Measurements from ENCODE around the gene SLC25A19.
A peak's percentile ranks its signal among the peaks of the same experiment; 100 is the strongest.

SLC25A19 gene

GRCh38 chr17:75242461-75243042 lies 46.7 kb downstream of the SLC25A19 start:
- H3K4me3 ChIP-seq (ENCODE audit: low read depth, low read length), result no peak overlapping the region
- TF ChIP-seq CTCF (IDR thresholded peaks at IDR 0.05; ENCODE audit: borderline replicate concordance, insufficient read depth, low read depth, low read length), result no peak

- no peak overlapping the region for H3K4me3 ChIP-seq (ENCODE audit: low read depth, low read length)
- no peak for TF ChIP-seq CTCF (IDR thresholded peaks at IDR 0.05; ENCODE audit: borderline replicate concordance, insufficient read depth, low read depth, low read length)
Observed at GRCh38 chr17:75241996-75242460, 47.2 kb downstream of the SLC25A19 start.

- H3K4me3 ChIP-seq (ENCODE audit: low read depth, low read length), result no peak overlapping the region
- TF ChIP-seq CTCF (IDR thresholded peaks at IDR 0.05; ENCODE audit: borderline replicate concordance, insufficient read depth, low read depth, low read length), result no peak
Observed at GRCh38 chr17:75241502-75241901, 47.7 kb downstream of the SLC25A19 start.

GRCh38 chr17:75241143-75241430 lies 48.1 kb downstream of the SLC25A19 start:
- H3K4me3 ChIP-seq (ENCODE audit: low read depth, low read length), result no peak overlapping the region
- no peak for TF ChIP-seq CTCF (IDR thresholded peaks at IDR 0.05; ENCODE audit: borderline replicate concordance, insufficient read depth, low read depth, low read length)

GRCh38 chr17:75240394-75241142 lies 48.7 kb downstream of the SLC25A19 start:
- TF ChIP-seq CTCF (IDR thresholded peaks at IDR 0.05; ENCODE audit: borderline replicate concordance, insufficient read depth, low read depth, low read length), result peak; percentile 86
- H3K4me3 ChIP-seq (ENCODE audit: low read depth, low read length), result no peak overlapping the region

GRCh38 chr17:75239778-75240393 lies 49.3 kb downstream of the SLC25A19 start:
- no peak overlapping the region for H3K4me3 ChIP-seq (ENCODE audit: low read depth, low read length)
- TF ChIP-seq CTCF (IDR thresholded peaks at IDR 0.05; ENCODE audit: borderline replicate concordance, insufficient read depth, low read depth, low read length), result no peak

- no peak overlapping the region for H3K4me3 ChIP-seq (ENCODE audit: low read depth, low read length)
- TF ChIP-seq CTCF (IDR thresholded peaks at IDR 0.05; ENCODE audit: borderline replicate concordance, insufficient read depth, low read depth, low read length), result no peak
Observed at GRCh38 chr17:75239214-75239613, 50.0 kb downstream of the SLC25A19 start.
